GM18526 (cell line): ENCODE results near the gene KCNK13.

Source experiments
- POLR2A ChIP-seq: IDR thresholded peaks from 3 replicates; pipeline ENCODE4 v1.6.1; 2011; ENCODE audit not compliant: insufficient read length; ENCODE audit errors: extremely low read depth

KCNK13 gene

DNA sequence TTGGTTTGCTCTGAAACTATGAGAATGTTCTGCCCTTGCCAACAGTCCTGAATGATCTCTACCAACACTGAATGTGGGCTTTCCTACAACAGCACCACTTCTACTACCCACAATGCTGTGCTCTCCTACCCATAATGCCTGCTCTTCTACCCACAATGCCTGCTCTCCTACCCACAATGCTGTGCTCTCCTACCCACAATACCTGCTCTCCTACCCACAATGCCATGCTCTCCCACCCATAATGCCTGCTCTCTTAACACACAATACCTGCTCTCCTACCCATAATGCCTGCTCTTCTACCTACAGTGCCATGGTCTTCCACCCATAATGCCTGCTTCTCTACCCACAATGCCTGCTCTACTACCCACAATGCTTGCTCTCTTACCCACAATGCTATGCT lies 92.3 kb downstream of the KCNK13 start:
- TF ChIP-seq POLR2A = no peak

DNA sequence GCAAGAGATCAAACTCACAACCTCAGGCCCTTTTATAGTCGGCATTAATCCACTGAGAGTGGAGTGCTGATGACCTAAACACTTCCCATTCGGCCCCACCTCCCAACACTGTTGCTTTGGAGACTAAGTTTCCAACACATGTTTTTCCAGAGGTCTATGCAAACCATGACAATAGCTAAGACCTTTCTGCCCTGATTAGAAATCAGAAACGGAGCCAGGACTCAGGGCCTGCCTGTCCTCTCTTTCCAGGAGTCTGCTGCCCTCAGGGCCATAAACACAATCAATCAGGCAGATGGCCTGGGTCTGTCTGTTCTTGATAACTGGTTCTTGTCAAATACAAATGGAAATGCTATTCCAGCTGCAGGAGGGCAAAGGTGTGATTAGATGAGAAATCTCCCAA lies 97.4 kb downstream of the KCNK13 start:
- no peak for TF ChIP-seq POLR2A

DNA sequence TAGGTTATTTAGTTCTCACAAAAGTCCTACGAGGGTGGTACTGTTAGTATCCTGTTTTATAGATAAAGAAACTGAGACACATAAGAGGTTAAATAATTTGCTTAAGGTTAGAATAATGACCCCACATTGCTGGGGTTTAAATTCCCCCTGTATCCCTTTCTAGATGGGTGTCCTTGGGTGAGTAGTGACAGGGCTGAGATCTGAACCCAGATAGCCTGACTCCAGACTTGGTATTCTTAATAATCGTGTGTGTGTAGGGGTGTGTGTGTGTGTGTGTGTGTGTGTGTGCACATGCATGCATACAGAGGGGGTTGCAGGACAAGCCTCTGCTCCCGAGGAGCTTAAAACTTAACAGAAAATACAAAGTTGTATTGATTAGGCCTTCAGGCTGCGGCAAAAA lies 97.9 kb downstream of the KCNK13 start:
- TF ChIP-seq POLR2A = no peak

DNA sequence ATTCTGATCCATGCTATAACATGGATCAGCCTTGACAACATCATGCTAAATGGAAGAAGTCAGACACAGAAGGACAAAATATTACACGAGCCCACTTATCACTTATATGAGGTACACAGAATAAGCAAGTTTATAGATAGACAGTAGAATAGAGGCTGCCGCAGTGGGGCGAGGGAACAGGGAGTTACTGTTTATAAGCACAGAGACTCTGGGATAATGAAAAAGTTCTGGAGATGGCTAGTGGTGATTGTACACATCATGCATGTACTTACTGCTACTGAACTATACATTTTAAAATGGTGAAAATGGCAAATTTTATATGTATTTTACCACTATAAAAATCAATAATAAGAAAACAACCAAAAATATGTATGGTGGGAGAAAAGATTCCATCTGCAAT lies 99.3 kb downstream of the KCNK13 start:
- no peak for TF ChIP-seq POLR2A

DNA sequence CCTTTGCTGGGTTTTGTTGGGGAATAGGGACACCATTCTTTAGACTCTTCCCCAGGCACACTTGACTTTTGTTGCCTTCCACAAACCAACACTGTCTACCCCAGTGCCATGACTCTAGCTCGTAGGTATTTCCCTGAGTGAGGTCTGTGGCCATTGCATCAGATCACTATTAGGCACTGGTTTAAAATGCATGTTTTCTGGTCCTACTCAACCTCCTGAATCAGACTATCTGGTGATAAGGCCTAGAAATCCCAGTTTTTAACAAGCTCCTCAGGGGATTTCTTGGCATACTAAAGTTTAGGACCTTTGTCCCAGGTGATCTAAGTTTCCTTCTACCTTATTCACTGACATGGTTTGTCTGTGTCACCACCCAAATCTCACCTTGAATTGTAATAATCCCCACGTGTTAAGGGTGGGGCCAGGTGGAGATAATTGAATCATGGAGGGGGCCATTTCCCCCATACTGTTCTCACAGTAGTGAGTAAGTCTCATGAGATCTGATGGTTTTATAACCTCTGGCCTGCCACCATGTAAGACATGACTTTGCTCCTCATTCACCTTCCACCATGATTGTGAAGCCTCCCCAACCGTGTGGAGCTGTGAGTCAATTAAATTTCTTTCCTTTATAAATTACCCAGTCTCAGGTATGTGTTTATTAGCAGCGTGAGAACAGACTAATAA lies 106.8 kb downstream of the KCNK13 start:
- no peak for TF ChIP-seq POLR2A

DNA sequence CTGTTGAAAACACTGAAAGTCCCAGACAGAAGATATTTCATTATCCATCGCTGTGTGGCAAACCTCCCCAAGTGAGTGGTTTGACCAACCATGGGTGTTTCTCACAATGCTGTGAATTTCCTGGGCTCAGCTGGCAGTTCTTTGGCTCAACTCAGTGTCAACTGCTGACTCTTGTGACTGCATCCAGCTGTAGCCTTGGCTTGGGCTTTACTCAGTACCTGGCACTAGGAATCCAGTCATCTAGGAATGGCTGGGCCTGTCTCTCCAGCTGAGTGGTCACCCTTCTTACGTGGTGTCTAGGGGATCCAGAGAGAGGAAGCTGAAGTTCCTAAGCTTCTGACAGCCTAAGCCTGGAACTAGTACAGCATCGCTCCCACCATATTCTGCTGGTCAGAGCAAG lies 113.8 kb downstream of the KCNK13 start:
- TF ChIP-seq POLR2A = no peak

DNA sequence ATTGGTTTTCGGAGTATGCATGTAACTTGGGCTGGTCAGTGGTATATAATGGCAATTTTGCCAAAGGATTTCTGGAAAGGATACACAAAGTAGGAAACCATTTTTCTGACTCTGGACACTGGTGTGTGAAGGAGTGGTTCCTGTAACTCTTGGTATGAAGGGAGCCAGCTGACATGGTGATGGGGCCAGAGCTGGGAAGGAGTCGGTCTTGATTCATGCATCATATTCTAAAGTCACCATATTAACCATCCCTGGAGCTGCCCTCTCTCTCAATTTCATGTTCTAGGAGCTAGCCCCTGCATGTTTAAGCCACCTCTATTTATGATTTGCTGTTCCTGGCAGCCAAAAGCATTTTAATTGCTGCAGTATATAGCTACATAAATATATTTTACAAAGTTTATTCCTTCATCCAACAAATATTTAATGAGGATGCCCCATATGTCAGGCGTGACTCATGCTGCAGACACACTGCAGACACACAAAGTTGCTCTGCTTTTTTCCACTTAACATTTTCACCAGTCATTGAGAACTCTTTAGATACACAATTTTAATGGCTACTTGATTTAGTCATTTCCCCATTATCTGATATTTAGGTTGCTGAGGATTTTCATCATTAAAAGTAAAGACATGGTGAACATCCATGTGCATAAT lies 115.9 kb downstream of the KCNK13 start:
- TF ChIP-seq POLR2A = no peak

DNA sequence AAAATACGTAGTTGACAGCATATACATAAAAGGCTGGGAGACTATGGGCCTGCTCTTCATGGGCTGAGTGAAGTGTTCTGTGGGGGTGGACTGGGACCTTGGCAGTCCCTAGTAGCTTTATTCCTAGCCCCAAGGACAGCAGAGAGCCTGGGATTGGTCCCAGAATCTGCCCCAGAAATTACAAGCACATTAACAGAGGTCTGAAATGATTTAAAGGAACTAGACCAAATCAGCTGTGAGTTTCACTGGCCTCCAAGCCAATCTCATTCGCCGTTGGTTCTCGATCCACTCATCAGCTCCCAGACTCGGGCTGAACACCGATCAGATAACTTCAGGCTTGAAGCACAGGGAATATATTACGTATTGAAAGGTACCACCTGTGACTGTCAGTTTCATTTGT lies 117.6 kb downstream of the KCNK13 start:
- no peak for TF ChIP-seq POLR2A

DNA sequence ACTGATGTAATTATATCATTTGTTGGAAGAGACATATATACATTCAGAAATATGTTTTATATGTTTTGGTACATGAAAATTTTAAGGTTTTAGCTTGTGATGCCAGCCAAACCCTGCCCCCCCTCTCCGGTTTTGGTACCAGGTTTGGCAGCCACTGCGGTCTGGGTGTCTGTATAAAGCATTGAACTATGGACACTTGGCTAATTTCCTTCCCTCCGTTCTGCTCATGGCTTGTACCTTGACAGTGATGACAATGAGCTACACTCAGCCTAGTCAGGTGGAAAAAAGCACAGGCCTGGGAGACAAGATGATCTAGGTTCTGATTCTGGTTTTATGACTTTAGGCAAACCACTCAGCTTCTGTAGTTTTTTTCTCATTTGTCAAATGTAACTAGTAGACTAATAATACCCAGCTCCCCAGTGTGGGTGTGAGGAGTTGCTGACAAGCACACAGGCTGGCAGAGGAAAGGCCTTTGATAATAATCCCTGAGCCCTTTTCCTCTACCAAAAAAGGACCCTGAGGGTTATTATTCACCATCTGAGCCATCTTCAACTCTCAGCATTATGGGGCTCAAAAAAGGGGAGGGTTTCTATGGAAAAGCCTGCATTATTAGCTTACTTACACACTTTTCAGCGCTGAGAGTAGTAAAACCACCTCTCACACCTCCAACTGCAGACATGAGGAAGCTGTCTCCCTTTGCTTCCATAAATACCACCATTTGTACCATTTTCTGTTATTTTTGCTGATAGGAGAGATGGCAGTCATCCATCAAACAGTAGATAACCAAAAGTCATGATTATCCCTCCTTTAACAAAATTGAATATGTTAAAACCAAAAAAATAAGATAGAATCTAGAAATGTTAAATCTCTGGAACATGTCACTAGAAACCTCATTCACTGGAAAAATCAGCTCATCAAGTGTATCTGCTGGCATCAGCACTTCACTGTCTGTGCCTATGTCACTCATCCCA lies 118.3 kb downstream of the KCNK13 start:
- TF ChIP-seq POLR2A = no peak

DNA sequence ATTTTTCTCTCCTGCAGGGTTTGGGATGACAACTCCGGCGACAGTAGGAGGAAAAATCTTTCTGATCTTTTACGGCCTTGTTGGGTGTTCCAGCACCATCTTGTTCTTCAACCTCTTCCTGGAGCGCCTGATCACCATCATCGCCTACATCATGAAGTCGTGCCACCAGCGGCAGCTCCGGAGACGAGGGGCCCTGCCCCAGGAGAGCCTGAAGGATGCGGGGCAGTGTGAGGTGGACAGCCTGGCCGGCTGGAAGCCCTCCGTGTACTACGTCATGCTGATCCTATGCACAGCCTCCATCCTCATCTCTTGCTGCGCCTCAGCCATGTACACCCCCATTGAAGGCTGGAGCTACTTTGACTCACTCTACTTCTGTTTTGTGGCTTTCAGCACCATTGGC lies 122.3 kb downstream of the KCNK13 start:
- no peak for TF ChIP-seq POLR2A

DNA sequence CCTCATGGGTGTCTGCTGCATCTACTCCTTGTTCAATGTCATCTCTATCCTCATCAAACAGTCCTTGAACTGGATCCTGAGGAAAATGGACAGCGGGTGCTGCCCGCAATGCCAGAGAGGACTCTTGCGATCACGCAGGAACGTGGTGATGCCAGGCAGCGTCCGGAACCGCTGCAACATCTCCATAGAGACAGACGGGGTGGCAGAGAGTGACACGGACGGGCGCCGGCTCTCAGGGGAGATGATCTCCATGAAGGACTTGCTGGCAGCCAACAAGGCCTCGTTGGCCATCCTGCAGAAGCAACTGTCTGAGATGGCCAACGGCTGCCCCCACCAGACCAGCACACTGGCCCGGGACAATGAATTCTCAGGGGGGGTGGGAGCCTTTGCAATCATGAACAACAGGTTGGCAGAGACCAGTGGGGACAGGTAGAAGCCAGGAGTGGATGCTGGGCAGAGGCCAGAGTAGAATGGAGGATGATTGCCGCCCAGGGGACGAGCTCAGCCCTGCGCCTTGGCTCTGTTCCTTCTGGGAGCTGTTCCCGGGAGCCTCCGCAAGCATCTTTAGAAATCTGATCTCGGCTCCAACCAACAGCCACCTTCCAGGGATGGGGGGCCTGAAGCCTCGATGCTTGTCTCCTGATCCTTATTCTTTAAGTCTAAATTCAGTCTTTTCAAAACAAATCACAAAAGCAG lies 122.9 kb downstream of the KCNK13 start:
- no peak for TF ChIP-seq POLR2A

DNA sequence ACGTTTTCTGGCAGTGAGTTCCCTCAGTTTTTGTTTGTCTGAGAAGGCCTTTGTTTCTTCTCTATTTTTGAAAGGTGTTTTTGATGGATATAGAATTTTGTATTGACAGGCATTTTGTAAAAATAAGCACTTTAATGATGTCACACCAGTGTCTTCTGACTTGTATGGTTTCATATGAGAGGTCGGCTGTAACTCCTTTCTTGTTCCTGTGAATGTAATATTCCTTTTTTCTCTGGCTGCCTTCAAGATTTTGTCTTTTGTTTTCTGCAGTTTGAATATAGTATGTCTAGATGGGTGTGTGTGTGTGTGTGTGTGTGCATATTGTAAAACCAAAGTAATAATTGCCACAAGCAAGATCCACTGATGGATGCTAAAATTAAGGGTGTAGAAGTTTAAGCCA lies 126.8 kb downstream of the KCNK13 start:
- TF ChIP-seq POLR2A = no peak

DNA sequence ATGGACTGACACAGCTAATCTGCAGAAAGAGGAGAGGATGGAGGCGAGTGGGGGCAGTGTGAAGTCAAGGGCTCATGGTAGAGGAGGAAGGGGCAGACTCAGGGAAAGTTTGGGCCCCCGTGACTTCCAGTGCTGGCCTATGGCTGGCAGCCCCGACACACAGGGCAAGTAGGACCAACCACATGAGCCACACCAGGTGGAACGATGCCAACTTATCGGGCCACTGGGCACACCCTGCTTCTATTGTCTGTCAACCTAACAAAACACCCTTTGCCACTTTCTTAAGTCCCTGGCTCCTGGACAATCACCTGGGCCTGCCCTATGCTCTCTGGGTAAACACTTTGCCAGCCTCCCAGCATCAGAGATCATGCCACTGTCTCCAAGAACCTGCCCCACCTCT lies 129.4 kb downstream of the KCNK13 start:
- TF ChIP-seq POLR2A = no peak

DNA sequence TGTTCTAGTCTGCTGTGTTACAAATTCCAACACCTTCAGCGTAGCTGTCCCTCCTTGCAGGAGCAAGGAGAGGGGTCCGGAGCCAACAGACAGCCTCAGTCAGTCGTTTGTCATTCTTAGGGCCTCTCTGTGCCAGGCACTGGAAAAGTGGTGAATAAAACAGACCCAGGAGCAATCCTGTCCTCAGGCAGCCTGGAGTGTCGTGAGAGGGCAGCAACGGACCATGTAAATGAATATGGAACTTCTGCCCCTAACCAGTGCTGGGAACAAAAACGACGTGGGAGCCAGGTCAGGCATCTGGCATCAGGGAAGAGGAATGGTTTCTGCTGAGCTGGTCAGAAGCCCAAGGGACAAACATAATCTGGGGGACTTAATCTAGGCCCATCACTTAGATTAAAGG lies 129.8 kb downstream of the KCNK13 start:
- TF ChIP-seq POLR2A = no peak

DNA sequence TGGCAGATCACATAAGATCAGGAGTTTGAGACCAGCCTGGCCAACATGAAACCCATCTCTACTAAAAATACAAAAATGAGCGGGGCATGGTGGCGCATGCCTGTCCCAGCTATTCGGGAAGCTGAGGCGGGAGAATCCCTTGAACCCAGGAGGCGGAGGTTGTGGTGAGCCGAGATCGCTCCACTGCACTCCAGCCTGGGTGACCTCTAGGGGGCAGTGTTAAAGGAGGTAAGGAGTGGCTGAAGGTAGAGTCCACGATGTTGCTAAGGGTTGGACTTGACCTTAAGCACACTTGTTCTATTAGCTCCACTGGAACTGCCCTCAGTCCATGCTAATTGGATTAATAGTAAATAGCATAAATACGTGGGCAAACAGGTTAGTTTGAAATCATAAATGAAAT lies 132.1 kb downstream of the KCNK13 start:
- TF ChIP-seq POLR2A = no peak
